ENCODE data around the gene VSTM4.

The VSTM4 gene

GRCh38 chr10:49136525-49136924 is 21.2 kb upstream of the VSTM4 start:
- no peak for TF ChIP-seq POLR2A (IDR thresholded peaks at IDR 0.05; ENCODE audit: low read length)
- TF ChIP-seq GATA1 (IDR thresholded peaks at IDR 0.05; ENCODE audit: low read depth, low read length) = no peak
- DNase-seq = no peak

- TF ChIP-seq GATA1 (IDR thresholded peaks at IDR 0.05; ENCODE audit: low read depth, low read length) (no peak), POLR2A (IDR thresholded peaks at IDR 0.05; ENCODE audit: low read length) (no peak)
- no peak for DNase-seq
Observed at GRCh38 chr10:49135575-49136313, 20.4 kb upstream of the VSTM4 start.

- TF ChIP-seq POLR2A (IDR thresholded peaks at IDR 0.05; ENCODE audit: low read length) = no peak
- DNase-seq = no peak
Observed at GRCh38 chr10:49134327-49134726, 19.0 kb upstream of the VSTM4 start.

GRCh38 chr10:49133706-49134248 is 18.5 kb upstream of the VSTM4 start, which contains the start of gene FAM170B:
Gene FAM170B (minus strand): TSS chr10:49134021. CDS start chr10:49133918, 103 bp downstream.
- no peak for TF ChIP-seq POLR2A (IDR thresholded peaks at IDR 0.05; ENCODE audit: low read length)
- TF ChIP-seq GATA1 (IDR thresholded peaks at IDR 0.05; ENCODE audit: low read depth, low read length) = no peak
- DNase-seq = no peak

GRCh38 chr10:49132362-49132737 is 17.0 kb upstream of the VSTM4 start:
- no peak for TF ChIP-seq GATA1 (IDR thresholded peaks at IDR 0.05; ENCODE audit: low read depth, low read length)
- TF ChIP-seq POLR2A (IDR thresholded peaks at IDR 0.05; ENCODE audit: low read length) = no peak
- DNase-seq = no peak

- DNase-seq = no peak
- TF ChIP-seq POLR2A (IDR thresholded peaks at IDR 0.05; ENCODE audit: low read length) = no peak
- no peak for TF ChIP-seq GATA1 (IDR thresholded peaks at IDR 0.05; ENCODE audit: low read depth, low read length)
Observed at GRCh38 chr10:49131507-49132361, 16.4 kb upstream of the VSTM4 start.

GRCh38 chr10:49129376-49129775 is 14.1 kb upstream of the VSTM4 start:
- DNase-seq = no peak
- TF ChIP-seq POLR2A (IDR thresholded peaks at IDR 0.05; ENCODE audit: low read length) (no peak), GATA1 (IDR thresholded peaks at IDR 0.05; ENCODE audit: low read depth, low read length) (no peak)

GRCh38 chr10:49128854-49129253 is 13.5 kb upstream of the VSTM4 start:
- no peak for DNase-seq
- no peak for TF ChIP-seq GATA1 (IDR thresholded peaks at IDR 0.05; ENCODE audit: low read depth, low read length)
- TF ChIP-seq POLR2A (IDR thresholded peaks at IDR 0.05; ENCODE audit: low read length) = no peak

- TF ChIP-seq POLR2A (IDR thresholded peaks at IDR 0.05; ENCODE audit: low read length) = no peak
- TF ChIP-seq GATA1 (IDR thresholded peaks at IDR 0.05; ENCODE audit: low read depth, low read length) = no peak
- no peak for DNase-seq
Observed at GRCh38 chr10:49123981-49124950, 8.9 kb upstream of the VSTM4 start.

GRCh38 chr10:49120911-49121310 is 5.6 kb upstream of the VSTM4 start:
- no peak for DNase-seq
- no peak for TF ChIP-seq GATA1 (IDR thresholded peaks at IDR 0.05; ENCODE audit: low read depth, low read length)
- no peak for TF ChIP-seq POLR2A (IDR thresholded peaks at IDR 0.05; ENCODE audit: low read length)

GRCh38 chr10:49119746-49120145 is 4.4 kb upstream of the VSTM4 start:
- TF ChIP-seq GATA1 (IDR thresholded peaks at IDR 0.05; ENCODE audit: low read depth, low read length) (no peak), POLR2A (IDR thresholded peaks at IDR 0.05; ENCODE audit: low read length) (no peak)
- no peak for DNase-seq

GRCh38 chr10:49118430-49119074 is 3.2 kb upstream of the VSTM4 start:
- TF ChIP-seq POLR2A (IDR thresholded peaks at IDR 0.05; ENCODE audit: low read length) = no peak
- DNase-seq = no peak

All from erythroblast (primary cell).